Mammary epithelial cell (primary cell): Measurements from ENCODE around the gene MUC21.

Experiments used
- CTCF ChIP-seq, 2 donors: IDR thresholded peaks in 1 of 2; conservative IDR thresholded peaks in 1 of 2; 2 replicates each; pipeline ENCODE4 v1.5.1; 2011 to 2012; ENCODE audit warnings: inconsistent platforms in 2 of 2, low read length in 2 of 2, mild to moderate bottlenecking in 2 of 2, control low read depth in 1 of 2, low read depth in 1 of 2; ENCODE audit not compliant: insufficient read depth in 1 of 2; ENCODE audit errors: extremely low read depth in 1 of 2
- EZH2 ChIP-seq: IDR thresholded peaks from 2 replicates; pipeline ENCODE4 v1.6.1; 2012; ENCODE audit warnings: low read length, inconsistent platforms, borderline replicate concordance

- TF ChIP-seq CTCF (conservative IDR thresholded peaks at IDR 0.05 in 1 of 2, IDR thresholded peaks at IDR 0.05 in 1 of 2; ENCODE audit: extremely low read depth in 1 of 2, insufficient read depth in 1 of 2, low read depth in 1 of 2, low read length in 2 of 2): no peak
- no peak for TF ChIP-seq EZH2
Observed at GRCh38 chr6:31007694-31008093, 24.2 kb downstream of the MUC21 start.
